ENCODE measurements around the gene RCAN2.

RCAN2 gene

GRCh38 chr6:46288835-46289234 is 202.4 kb downstream of the RCAN2 start:
- DNase-seq, result no peak

GRCh38 chr6:46287681-46288080 is 203.6 kb downstream of the RCAN2 start:
- DNase-seq, result no peak

GRCh38 chr6:46287043-46287442 is 204.2 kb downstream of the RCAN2 start:
- no peak for DNase-seq

- DNase-seq, result no peak
Observed at GRCh38 chr6:46284475-46284874, 206.8 kb downstream of the RCAN2 start.

- no peak for DNase-seq
Observed at GRCh38 chr6:46281110-46281509, 210.1 kb downstream of the RCAN2 start.

GRCh38 chr6:46279874-46280273 is 211.4 kb downstream of the RCAN2 start:
- DNase-seq, result no peak

- DNase-seq, result no peak
Observed at GRCh38 chr6:46276576-46277142, 214.6 kb downstream of the RCAN2 start.

- DNase-seq, result no peak
Observed at GRCh38 chr6:46274502-46274901, 216.7 kb downstream of the RCAN2 start.

GRCh38 chr6:46273911-46274310 is 217.3 kb downstream of the RCAN2 start:
- no peak for DNase-seq

- DNase-seq, result no peak
Observed at GRCh38 chr6:46271728-46272127, 219.5 kb downstream of the RCAN2 start.

GRCh38 chr6:46271107-46271506 is 220.1 kb downstream of the RCAN2 start:
- DNase-seq, result no peak

GRCh38 chr6:46270336-46270735 is 220.9 kb downstream of the RCAN2 start:
- no peak for DNase-seq

GRCh38 chr6:46269447-46270229 is 221.6 kb downstream of the RCAN2 start:
- no peak for DNase-seq

- no peak for DNase-seq
Observed at GRCh38 chr6:46267515-46267914, 223.7 kb downstream of the RCAN2 start.

- DNase-seq, result no peak
Observed at GRCh38 chr6:46265373-46265772, 225.9 kb downstream of the RCAN2 start.

GRCh38 chr6:46263707-46264086 is 227.6 kb downstream of the RCAN2 start:
- no peak for DNase-seq

- no peak for DNase-seq
Observed at GRCh38 chr6:46262928-46263706, 228.1 kb downstream of the RCAN2 start.

- no peak for DNase-seq
Observed at GRCh38 chr6:46258249-46258648, 233.0 kb downstream of the RCAN2 start.

GRCh38 chr6:46255528-46255927 is 235.7 kb downstream of the RCAN2 start:
- DNase-seq, result no peak

GRCh38 chr6:46254946-46255345 is 236.3 kb downstream of the RCAN2 start:
- no peak for DNase-seq

- no peak for DNase-seq
Observed at GRCh38 chr6:46254331-46254730, 236.9 kb downstream of the RCAN2 start.

- DNase-seq, result no peak
Observed at GRCh38 chr6:46251583-46252339, 239.5 kb downstream of the RCAN2 start.

- no peak for DNase-seq
Observed at GRCh38 chr6:46248143-46248542, 243.1 kb downstream of the RCAN2 start.

All from stimulated activated CD4-positive, alpha-beta T cell treated with anti-CD3 and anti-CD28 coated beads, Interleukin-12 subunit alpha, Interleukin-12 subunit beta, amount 100 ng/mL, for 4 hours (primary cell).